SW480 (cell line): ENCODE measurements around the gene AOPEP.

Source experiments
- DNase-seq: peaks from one replicate; pipeline ENCODE4 v3.0.0-alpha.2; 2016; ENCODE audit warnings: low spot score

The AOPEP gene

GRCh38 chr9:94896512-94896911, 170.0 kb downstream of the AOPEP start:
- no peak for DNase-seq

- DNase-seq = no peak
These were observed 173.1 kb downstream of the AOPEP start for GRCh38 chr9:94899464-94900221.

GRCh38 chr9:94900222-94901018, 173.9 kb downstream of the AOPEP start:
- DNase-seq = no peak

GRCh38 chr9:94901019-94901363, 174.5 kb downstream of the AOPEP start:
- no peak for DNase-seq

GRCh38 chr9:94903961-94904421, 177.5 kb downstream of the AOPEP start:
- DNase-seq = no peak

GRCh38 chr9:94904806-94905205, 178.3 kb downstream of the AOPEP start:
- DNase-seq = no peak

GRCh38 chr9:94905606-94906005, 179.1 kb downstream of the AOPEP start:
- no peak for DNase-seq

- no peak for DNase-seq
These were observed 179.7 kb downstream of the AOPEP start for GRCh38 chr9:94906181-94906580.

- DNase-seq = no peak
These were observed 180.2 kb downstream of the AOPEP start for GRCh38 chr9:94906713-94907112.

- no peak for DNase-seq
These were observed 180.9 kb downstream of the AOPEP start for GRCh38 chr9:94907264-94907936.

GRCh38 chr9:94908011-94908563, 181.6 kb downstream of the AOPEP start:
- DNase-seq = no peak

- no peak for DNase-seq
These were observed 182.2 kb downstream of the AOPEP start for GRCh38 chr9:94908583-94909249.

- DNase-seq = no peak
These were observed 182.9 kb downstream of the AOPEP start for GRCh38 chr9:94909250-94909894.

GRCh38 chr9:94909965-94910730, 183.6 kb downstream of the AOPEP start:
- no peak for DNase-seq

GRCh38 chr9:94911211-94911610, 184.7 kb downstream of the AOPEP start:
- no peak for DNase-seq

GRCh38 chr9:94911986-94912635, 185.6 kb downstream of the AOPEP start:
- no peak for DNase-seq

GRCh38 chr9:94912700-94913249, 186.3 kb downstream of the AOPEP start:
- DNase-seq = peak; percentile 83

- no peak for DNase-seq
These were observed 187.1 kb downstream of the AOPEP start for GRCh38 chr9:94913550-94913949.

GRCh38 chr9:94915476-94916450, 189.3 kb downstream of the AOPEP start:
- no peak for DNase-seq
